NOMO-1 (cell line): ENCODE measurements around the gene PSMA4.
"Not testable (repeated sequence)": the region's sequence is repeated elsewhere in the genome, so short reads cannot be mapped to it uniquely, and the experiment has no call there.

Source experiments
- DNase-seq, 2 experiments: peaks; one replicate each; lab custom pipeline; 2025; ENCODE audit not compliant: unreplicated experiment in 2 of 2; lab: John Stamatoyannopoulos, UW

Gene PSMA4

GRCh38 chr15:78540141-78540870 lies at the start of gene PSMA4:
PSMA4 (plus strand) TSS chr15:78540444; CDS start chr15:78541928, 1,484 bp downstream.
- DNase-seq: peak; percentile 77 to 84

GRCh38 chr15:78492872-78493271 lies 47.4 kb upstream of the PSMA4 start:
- no peak for DNase-seq

- no peak for DNase-seq
Measured at GRCh38 chr15:78501857-78502256, 38.4 kb upstream of the PSMA4 start.

- DNase-seq: no peak
Measured at GRCh38 chr15:78502641-78503040, 37.6 kb upstream of the PSMA4 start.

- DNase-seq: peak; percentile 74 to 82
Measured at GRCh38 chr15:78506971-78507830, 33.0 kb upstream of the PSMA4 start, which contains the start of gene HYKK. HYKK (plus strand) TSS chr15:78507577; CDS start chr15:78513089, 5,512 bp downstream.

- no peak for DNase-seq
Measured at GRCh38 chr15:78507831-78508160, 32.4 kb upstream of the PSMA4 start.

DNA sequence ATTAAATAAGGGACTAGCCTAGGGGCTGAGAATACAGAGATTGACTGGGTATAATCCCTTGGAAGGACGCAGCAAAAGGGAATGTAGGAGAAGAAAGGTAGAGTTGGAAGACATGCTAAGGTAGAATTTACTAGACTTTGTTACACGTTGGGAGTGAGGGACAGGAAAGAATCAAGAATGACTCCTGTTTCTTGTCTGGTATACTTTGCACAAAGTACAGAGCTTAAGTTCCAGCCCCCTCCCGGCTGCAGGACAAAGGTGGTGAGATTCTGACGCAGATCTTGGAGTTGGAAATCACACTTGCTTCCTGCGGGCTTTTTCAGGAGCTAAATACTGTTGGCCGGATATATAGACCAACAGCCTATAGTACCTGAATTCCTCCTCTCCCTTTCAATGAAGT lies 32.0 kb upstream of the PSMA4 start:
- DNase-seq: no peak

GRCh38 chr15:78509726-78510312 lies 30.4 kb upstream of the PSMA4 start:
- no peak for DNase-seq

DNA sequence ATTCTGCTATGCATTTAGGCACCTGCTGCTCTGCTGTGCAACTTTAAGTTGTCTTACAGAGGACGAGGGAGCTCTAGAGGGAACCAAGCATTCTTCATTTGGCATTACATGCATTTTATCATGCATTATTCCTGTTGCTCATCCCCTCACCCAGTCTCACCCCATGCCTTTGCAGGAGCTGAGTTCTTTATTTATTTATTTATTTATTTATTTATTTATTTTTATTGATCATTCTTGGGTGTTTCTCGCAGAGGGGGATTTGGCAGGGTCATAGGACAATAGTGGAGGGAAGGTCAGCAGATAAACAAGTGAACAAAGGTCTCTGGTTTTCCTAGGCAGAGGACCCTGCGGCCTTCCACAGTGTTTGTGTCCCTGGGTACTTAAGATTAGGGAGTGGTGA lies 20.2 kb upstream of the PSMA4 start:
- not testable (repeated sequence) for DNase-seq

DNA sequence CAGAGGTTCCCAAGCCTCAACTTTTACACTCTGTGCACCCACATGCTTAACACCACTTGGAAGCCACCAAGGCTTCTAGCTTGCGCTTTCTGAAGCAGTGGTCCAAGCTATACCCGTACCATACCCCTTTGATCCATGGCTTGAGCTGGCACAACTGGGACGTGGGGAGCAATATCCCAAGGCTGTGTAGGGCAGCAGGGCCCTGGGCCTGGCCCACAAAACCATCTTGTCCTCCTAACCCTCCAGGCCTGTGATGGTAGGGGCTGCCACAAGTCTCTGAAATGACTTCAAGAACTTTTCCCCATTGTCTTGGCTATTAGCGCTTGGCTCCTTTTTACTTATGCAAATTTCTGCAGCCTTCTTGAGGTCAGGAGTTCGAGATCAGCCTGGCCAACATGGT lies 16.0 kb upstream of the PSMA4 start:
- DNase-seq: no peak

- DNase-seq: no peak
Measured at GRCh38 chr15:78527325-78527724, 12.9 kb upstream of the PSMA4 start.

DNA sequence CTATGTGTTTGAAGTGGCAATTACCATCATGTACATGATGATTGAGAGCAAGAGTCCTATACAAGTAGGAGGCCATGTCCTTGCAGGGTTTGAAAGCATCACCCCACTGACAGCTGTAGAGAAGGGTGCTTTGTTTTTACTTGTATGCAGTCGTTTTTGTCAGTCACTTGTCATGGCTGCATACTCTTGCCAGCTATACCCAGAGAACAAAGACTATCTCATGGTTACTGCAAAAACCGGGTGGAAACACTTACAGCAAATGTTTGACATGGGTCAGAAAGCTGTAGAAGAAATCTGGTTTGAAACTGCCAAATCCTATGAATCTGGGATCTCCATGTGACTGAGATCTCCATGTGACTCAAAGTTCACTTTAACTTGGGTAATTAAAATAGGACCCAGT lies 6.9 kb upstream of the PSMA4 start:
- DNase-seq: no peak

GRCh38 chr15:78536134-78536533 lies 4.1 kb upstream of the PSMA4 start:
- no peak for DNase-seq

DNA sequence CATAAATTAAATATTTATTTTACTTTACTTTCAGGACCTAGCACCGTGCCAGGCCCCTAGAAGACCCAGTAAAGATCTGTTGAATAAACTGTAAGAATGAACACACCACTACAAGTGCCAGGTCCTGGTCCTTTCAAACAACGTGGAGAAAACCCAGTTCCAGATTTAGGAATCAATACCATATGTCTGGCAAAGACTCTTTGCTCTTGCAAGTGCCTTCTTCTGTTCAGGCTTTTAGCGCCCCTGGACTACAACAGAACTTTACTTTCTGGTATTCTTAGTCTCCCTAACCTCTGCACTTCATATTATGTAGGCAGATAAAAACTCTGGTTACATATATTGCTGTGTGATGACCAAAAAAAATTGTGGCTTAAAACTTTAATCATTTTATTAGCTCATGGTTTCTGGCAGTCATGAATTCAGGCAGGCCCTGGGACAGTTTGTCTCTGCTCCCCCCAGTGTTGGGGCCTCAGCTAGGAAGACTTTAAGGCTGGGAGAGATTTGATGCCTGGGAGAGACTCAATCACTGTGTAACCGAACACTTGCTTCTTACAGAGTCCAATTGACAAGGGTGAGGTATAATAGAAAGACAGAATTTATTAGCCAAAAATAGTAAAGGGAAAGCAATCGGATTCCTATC lies 2.9 kb upstream of the PSMA4 start:
- DNase-seq: no peak

- DNase-seq: no peak
Measured at GRCh38 chr15:78538358-78538757, 1.9 kb upstream of the PSMA4 start.

DNA sequence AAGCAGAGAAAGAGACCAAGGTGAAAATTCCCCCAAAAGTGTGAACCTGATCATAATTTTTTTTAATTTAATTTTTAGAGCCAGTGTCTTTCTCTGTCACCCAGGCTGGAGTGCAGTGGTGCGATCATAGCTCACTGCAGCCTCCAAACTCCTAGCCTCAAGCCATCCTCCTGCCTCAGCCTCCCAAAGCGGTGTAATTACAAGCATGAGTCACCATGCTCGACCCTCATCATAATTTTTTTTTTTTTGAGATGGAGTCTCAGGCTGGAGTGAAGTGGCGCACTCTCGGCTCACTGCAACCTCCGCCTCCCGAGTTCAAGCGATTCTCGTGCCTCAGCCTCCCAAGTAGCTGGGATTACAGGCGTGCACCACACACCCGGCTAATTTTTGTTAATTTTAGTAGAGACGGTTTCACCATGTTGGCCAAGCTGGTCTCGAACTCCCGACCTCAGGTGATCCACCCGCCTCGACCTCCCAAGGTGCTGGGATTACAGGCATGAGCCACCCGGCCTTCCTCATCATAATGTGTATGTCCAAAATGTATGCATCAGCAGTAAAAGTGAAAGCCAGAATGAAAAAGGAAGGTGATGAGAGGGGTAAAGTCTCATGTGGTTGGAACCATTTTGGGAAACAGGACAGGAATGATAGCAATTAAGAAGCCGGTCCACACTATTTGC lies 642 bp upstream of the PSMA4 start:
- DNase-seq: not testable (repeated sequence)

DNA sequence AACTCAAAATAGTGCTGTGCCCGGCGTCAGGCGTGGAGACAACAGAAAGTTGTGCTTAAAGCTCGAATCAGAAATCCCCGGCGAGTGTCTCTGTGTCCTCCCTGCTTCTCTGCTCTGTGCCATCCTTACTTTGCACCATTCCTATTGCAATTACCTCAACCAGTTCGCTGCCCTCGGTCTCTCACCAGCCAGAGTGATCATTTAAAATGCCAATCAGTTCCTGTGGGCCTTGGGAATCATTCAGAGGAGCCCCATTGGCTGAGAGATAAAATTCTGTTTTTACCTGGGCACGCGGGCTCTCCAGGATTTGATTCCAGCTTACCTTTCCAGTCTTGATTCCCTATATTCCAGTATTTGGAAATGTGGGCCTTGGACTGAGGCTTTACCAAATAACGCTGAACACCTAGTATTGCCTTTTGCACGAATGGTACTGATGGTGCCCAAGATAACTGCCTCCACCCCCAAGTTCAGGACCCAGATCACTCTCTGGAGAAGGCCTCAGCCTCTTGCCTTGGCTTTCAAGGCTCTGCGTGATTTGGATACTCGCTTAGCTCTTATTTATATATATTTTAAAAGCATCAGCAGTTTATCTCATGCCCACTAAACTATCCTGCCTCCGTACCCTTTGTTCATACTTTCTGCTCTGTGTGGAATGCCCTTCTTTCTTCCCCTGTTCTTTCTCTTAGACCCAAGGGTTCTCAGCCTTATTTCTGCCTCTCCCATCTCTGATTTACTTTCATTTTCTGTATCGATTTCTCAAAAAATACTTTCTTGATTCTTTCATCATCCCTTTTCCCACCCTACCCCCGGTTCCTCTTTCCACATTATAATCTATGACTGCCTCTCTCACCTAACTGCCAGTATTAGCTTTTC lies 863 bp downstream of the PSMA4 start:
- DNase-seq: peak; percentile 37 to 69

DNA sequence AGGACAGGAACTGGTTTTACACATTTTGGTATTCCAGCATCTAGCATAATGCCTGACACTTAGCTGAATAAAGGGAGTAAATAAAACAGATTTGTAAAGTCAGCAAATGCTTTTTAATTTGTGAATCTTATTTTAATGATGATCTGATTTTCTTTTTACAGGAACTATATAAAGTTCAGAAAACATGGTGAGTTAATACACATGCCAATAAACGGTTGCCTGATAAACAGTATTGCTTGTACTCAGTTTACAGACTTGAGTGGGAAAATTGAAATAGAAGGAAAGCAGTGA lies 1.4 kb downstream of the PSMA4 start:
- no peak for DNase-seq

DNA sequence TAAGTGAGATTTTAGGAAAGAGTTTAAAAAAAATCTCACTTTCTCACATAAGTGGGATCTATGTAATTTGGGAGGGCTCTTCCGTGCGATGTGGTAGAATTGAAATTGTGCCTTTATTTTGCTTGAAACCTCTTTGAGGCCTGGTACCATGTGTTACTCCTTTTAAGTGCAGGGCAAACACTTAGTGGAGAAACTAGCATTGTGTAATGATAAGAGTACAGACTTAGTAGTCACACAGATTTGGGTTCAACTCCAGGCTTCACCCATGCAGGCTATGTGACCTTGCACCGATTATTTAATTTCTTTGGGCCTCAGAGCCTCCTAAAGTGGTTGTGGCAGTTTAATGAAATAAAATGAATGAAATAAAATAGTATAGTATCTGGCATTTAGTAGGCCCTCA lies 2.4 kb downstream of the PSMA4 start:
- DNase-seq: no peak

- DNase-seq: no peak
Measured at GRCh38 chr15:78550194-78550593, 9.9 kb downstream of the PSMA4 start.
